Activated CD4-positive, alpha-beta T cell treated with anti-CD3 and anti-CD28 coated beads, Interleukin-10, Interleukin-2, amounts not matched to agents 100 ng/mL and 50 ng/mL, durations not matched to agents 16 hours and 8 hours (primary cell): ENCODE results near the gene FGFR2.

ENCODE experiments used
- DNase-seq: peaks from one replicate; pipeline ENCODE4 v3.0.0-alpha.2; 2020

Gene FGFR2

DNA sequence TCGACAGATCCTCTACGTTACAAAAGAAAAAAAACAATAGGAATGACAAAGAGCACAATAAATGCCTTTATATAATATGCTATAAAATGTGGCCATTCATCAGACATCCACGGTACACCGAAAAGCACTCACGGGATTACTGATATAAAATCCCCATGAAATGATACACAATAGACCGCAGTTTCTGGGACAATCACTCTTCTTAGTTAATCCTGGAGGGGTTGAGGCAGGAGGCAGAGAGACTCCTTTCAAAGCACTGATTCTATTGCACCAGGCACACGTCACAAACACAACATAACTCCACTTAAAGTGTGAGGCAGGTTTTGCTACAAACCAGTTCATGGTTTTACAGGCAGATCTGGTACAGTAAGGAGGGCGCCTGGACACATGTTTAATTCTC lies 113.8 kb downstream of the FGFR2 start:
- DNase-seq, result no peak

- no peak for DNase-seq
These were observed 117.1 kb downstream of the FGFR2 start for GRCh38 chr10:121481180-121481579.

DNA sequence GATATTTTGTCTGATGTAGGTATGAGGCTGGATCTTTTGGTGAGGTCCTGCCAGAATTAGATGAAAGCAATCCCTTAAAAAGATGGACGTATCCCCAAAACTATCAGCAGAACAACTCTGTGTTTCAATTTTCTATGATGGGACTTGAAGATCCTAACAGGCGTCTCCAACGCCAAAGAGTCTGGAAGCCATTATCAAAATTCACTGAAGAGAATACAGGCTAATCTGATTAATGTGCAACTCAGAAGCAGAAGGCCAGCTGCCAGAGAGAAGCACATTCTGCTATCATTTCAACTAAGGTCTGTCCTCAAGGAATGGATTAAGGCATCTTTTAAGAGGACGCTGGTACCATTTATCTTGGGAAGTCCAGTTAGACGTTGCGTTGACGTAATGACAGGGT lies 119.7 kb downstream of the FGFR2 start:
- DNase-seq, result no peak

DNA sequence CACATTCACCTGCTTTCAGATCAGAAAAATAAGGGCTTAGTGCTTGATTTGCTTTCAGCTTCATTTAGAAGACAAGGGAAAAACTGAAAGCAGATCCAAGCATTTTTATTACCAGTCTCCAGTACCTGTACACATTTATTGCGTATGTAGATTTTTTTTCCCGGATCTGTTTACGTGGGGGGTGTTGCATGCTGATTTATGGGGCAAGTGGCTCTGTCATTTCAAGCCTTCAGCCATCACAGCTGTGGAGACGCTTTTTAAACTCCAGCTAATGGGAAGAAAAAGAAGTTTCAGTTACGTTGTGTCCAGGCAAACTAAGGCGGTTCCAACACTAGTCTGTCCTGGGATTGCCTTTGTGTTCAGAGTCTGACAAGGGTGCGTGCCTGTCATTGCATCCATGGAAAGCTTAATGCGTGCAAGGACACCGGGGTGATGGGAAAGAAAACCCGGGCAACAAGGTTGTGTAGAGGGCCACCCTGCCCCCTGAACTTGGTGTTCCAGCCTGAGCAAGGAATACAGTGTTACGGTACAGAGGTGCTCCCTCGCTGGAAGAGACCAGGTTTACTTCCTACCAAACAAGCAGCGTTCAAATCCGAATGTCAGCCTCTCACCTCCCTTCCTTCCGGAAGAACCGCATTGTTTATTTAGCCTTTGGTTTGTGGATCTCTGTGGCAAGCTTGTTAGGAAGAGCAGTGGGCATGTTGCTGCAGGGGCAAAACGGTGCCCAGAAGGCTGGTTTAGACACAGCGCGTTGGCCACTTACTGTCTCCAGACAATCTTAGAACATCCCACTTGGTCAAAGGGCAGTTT lies 128.2 kb downstream of the FGFR2 start:
- DNase-seq, result no peak

DNA sequence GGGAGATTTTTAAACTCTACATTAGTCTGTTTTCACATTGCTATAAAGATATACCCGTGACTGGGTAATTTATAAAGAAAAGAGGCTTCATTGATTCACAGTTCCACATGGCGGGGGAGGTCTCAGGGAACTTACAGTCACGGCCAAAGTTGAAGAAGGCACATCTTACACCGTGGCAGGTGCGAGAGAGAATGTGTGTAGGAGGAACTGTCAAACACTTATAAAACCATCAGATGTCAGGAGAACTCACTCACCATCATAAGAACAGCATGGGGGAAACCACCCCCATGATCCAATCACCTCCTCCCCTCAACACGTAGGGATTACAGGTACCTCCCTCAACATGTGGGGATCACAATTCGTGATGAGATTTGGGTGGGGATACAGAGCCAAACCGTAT lies 129.5 kb downstream of the FGFR2 start:
- DNase-seq, result no peak

DNA sequence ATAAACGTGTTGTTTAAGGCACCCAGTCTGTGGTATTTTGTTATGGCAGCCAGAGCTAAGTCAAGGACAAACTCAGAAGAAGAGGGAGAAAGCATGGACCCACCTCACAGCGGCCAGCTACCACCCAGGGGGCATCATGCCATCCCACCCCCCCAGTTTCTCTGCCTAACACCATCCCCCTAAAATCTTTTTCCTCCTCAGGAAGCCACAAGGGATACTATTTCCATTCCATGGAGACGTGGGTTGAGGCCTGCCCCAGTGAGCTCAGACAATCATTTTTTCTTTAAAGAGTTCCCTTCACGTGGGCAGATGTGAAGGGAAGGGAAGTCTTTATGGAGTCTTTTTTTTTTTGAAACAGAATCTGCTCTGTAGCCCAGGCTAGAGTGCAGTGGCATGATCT lies 131.8 kb downstream of the FGFR2 start:
- DNase-seq, result no peak

DNA sequence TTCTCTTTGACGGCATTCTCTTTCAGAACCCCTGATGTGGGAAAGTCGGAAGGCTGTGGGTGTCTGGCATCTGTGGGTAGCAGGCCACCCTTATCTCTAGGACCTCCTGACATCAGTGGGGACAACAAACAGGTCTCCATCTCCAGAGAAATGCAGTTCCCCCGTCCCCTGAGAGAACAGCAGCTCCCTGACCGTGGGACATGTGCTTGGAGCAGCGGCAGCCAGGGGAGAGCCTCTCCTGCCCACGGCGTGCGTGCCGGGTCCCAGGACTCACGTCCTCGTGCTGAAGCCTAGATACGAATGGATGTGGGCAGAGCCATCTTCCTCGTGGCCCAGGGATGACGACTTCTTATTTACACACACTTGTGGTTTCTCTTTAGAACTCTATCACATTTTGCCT lies 133.0 kb downstream of the FGFR2 start:
- no peak for DNase-seq

DNA sequence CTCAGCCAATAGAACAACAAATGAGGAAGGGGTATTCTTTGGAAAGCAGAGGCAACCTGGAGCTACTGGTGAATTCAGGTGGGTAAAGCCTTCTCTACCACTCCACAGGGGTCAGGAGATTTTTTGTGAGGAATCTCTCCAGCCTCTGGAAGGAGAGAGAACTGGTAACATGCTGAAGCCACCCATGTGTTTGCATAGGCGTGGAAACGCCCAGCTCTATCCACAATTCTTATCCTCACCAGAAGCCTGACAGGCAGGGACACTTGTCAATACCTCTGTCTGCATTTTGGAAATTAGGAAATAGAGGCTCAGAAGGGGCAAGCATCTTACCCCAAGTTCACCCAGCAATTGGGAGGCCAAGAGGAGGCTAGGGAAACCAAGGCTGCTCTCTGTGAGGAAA lies 133.7 kb downstream of the FGFR2 start:
- DNase-seq, result no peak

DNA sequence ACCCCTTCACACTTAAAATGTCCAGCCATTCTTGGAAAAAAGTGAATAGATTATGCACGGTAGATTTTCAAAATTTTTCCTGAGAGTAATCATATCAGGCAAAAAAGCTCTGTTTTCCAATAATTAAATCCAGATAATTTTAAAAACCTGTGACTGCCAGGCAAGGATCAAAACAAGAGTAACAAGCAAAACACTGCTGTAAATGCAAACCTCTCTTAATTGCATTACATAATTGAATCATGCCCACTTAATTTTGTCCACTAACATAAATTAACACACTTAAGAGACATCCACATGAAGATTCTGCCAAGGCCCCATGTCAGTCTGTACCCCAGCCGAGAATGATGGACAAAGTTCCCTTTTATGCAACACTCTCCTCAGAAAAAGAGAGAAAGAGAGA lies 135.3 kb downstream of the FGFR2 start:
- no peak for DNase-seq

DNA sequence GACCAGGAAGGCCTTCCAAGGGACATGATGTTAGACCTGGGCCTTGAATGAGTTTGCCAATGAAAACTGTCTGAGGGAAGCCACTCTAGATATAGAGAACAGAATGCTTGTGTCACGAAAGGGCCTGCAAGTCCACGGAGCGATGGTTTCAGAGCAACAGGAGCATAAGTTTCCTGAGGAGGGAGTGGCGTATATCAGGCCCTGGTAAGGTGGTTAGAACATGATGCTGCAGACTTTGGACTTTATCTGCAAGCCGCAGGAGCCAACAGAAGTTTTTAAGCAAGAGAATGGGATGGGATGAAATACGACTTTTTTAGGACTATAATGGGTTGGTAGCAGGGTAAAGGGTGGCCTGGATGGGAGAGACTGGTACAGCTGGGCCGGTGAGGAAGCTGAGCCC lies 136.0 kb downstream of the FGFR2 start:
- no peak for DNase-seq

- no peak for DNase-seq
These were observed 136.9 kb downstream of the FGFR2 start for GRCh38 chr10:121461307-121461706.

DNA sequence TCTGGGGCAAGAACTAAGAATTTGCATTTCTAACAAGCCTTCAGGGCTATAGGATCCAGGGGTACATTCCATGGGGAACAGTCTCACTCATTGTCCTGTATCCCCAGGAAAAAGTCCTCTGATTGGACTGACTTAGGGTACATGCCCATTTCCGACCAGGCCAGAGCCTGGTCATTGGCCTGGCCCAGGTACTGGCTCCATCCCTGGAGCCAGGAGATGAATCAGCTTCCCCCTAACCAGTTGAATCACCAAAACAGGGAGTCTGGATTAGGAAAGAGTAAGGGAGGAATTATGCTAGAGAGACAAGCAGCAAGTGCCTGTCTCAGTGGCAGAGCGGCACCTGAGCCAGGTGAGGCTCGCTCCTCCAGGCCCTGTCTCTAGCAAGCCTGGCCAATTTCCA lies 137.5 kb downstream of the FGFR2 start:
- DNase-seq, result no peak

DNA sequence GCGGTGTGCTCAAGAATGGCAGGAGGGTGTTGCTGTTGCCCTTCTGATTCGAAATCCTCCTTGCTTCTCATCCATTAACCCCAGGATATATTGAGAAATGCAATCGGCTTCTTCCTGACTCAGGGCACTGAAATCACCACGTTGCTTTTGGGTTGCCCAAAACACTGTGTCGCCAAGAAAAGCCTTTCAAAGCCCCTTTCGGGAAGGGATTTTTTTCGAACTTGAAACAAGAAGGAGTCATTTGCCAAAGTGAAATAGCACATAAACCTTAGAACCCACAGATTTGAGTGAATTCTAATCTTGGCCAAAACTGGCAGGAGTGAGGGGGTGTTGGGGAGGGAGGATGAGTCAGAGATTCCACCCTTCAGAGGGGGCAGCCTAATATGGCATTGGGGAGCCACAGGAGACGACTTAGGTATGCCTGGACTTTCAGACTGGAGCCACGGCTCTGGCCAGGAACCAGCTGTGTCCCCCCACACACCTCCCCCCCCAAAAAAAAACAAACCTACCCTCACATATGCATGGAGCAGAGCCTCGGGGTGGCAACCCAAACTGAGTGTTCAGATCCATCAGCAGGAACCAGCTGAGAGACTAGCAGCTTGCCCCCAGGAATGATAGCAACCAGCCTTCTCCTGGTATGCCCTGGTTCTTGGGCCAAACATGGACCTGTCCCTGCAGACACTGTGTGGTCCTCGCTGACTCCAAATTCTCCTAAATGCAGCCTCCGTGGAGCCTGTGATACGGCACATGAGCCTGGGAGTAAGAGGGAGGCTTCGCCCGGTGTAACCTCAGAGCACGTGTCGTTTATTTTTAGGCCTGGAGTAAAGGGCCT lies 138.4 kb downstream of the FGFR2 start:
- no peak for DNase-seq

DNA sequence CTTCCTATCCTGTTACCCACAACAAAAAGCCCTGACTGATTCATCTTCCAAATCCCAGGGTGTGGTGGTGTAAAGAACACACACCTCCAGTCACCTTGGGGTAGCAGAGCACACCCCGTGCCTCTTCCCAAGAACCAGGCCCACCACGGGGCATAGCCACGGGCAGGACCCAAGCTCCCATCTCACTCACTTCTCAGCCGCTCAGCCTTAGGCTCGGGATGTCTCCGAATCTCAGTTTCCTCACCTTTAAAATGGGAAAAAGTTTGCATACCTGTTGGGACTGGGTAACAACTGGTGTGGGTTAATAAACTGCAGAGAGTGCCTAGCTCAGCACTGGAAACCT lies 139.0 kb downstream of the FGFR2 start:
- no peak for DNase-seq

DNA sequence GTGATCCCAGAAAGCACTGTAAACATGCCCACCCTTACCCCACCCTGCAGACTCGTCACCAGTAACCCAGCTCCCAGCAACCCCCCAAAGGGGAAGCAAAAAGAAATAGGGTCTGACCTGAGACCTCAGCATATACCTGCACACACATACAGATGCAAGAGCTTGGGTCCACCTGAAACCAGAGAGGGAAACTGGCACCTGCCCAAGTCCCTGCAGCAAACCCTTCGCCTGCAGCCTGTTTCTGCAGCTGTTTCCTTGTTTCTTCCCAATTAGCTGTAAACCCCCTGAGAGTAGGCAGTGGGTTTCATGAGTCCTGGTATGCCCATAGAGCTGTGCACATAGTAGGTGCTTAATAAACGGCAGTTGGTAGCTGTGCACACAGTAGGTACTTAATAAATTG lies 140.5 kb downstream of the FGFR2 start:
- DNase-seq, result no peak

DNA sequence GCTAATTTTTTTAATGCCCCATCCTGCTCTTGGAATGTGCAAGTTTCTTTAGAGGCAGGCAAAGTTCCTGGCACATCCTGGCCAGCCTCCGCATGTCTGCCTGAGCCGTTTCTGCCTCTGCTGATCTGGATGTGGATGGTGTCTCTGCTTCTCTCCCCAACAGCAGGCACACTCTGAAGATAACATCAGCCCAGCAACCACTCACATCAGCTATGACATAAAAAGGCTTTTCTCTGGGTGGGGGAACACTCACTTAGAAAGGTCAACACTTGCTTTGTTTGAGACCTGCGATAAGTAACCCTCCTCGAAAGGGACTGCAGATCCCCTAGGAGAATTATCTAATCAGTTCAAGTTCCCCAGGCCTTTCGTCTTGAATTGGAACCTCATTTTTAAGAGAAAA lies 142.9 kb downstream of the FGFR2 start:
- DNase-seq, result no peak

DNA sequence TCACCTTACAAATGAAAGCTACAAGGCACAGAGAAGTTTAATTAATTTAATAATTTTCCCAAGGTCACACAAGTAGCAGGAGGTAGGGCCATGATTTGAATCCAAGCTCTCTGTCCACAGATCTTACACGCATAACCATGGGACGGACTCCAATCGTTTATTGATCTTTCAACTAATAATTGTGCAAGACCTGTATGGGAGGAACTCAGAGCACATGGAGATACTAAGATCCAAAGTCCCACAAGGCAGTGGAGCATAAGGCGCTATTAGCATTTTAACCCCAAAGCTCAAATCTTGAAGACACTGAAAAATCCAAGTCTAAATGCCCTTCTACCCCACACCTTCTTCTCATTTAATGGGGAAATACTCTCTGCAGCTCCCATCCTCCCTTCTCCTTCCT lies 143.5 kb downstream of the FGFR2 start:
- no peak for DNase-seq

- no peak for DNase-seq
These were observed 145.1 kb downstream of the FGFR2 start for GRCh38 chr10:121453160-121453559.

GRCh38 chr10:121452581-121452980 lies 145.7 kb downstream of the FGFR2 start:
- no peak for DNase-seq

DNA sequence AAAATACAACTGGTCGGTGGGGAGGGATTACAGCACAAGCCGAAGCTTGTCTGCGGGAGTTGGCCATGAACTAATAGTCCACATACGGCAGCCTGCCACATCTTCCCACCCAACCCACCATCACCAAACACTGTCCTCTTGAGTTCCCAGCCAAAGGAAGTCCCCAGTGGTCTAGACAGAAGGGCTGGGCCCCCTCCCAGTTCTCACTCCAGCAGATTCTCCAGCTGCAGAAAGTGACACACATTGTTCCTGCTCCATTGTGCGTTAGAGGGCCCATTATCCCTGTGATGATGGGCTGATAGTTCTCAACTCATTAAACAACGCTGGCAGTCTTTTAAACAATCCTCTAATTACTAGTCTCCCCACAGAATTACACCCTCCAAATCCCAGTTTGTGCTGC lies 148.0 kb downstream of the FGFR2 start:
- no peak for DNase-seq

DNA sequence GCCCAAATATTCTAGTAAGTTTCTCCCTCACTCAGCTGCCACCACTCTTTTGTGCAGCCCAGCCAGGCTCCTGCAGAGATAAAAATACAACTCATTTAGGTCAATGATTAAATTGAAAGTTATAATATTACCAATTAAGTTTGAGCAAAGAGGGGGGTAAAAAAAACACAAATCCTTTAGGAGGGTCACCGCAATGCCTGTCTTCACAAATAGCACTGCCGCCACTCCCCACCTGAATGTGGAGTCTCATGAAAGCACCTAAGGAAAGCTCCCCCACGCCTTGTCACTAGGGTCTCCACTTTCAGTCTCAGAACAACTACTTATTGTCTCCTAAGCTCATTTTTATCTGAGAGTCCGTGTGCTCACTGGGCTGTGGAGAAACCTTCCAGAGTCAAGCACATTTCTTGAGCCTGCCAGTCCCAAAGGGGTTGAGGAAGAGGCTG lies 148.7 kb downstream of the FGFR2 start:
- DNase-seq, result no peak

- DNase-seq, result peak; percentile 31
These were observed 149.3 kb downstream of the FGFR2 start for GRCh38 chr10:121448766-121449421.

DNA sequence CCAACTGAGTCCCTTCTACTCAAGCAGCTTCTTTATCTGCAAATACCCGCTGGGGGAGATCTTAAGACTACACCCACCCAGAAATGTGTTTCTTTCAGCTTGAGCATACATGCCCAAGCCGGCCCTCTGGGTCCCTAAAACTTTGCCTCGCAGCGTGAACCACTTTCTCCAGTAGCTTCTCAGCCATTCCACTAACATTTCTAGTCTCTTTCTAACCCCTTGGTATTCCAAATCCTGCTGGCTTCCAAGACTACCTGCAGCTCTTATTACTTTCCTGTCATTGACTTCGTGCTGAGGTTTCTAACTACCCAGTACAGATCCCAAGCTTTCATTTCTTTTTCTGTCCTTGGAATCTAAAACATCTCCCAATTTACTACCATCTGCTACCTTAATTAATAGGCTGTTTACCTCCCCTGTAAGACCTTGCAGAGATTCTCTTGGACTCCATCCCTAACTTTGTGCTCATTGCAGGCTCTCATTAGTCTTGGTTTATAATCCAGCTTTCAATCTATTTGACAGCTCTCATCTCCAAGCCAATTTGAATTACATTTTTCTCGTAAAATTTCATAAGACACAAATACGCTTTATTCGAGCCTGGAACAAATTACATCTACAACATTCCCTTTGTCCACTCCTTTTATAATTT lies 153.6 kb downstream of the FGFR2 start:
- no peak for DNase-seq
